ENCODE measurements around the gene TFE3. TPM values are rescaled to one million over a fixed set of nuclear protein-coding genes. Genes with fewer than 3 reads are reported as not detected.

The TFE3 gene
- total and polyA plus RNA-seq, 2 experiments from 2014 or later: 21.4 to 83.8 TPM

- Histone ChIP-seq H2AFZ (no peak overlapping the region), H3K4me1 (ENCODE audit: insufficient read depth) (no peaks in the 10 kb centered on the region), H3K9me2 (ENCODE audit: insufficient read depth) (no peaks in the 10 kb centered on the region), H3K27me3 (ENCODE audit: insufficient read depth) (no peaks in the 10 kb centered on the region), H4K20me1 (replicated peaks; ENCODE audit: insufficient read depth) (no peaks in the 10 kb centered on the region), H3K4me3 (no peak overlapping the region), H3K4me2 (no peak overlapping the region), H3F3A (replicated peaks; ENCODE audit: low read depth) (no peaks in the 10 kb centered on the region), H3K27ac (ENCODE audit: low read depth) (no peak overlapping the region), H3K36me3 (ENCODE audit: insufficient read depth) (no peaks in the 10 kb centered on the region), H3K79me2 (replicated peaks; ENCODE audit: insufficient read depth) (no peaks in the 10 kb centered on the region)
- TF ChIP-seq POLR2AphosphoS5 (IDR thresholded peaks at IDR 0.05; ENCODE audit: low read depth) (no peak), JUNB (IDR thresholded peaks at IDR 0.05; ENCODE audit: unreplicated experiment) (no peak), EZH2phosphoT487 (IDR thresholded peaks at IDR 0.05; ENCODE audit: unreplicated experiment) (no peak)
- no peak overlapping the region for H3K4me3 Mint-ChIP-seq
- no peaks in the 10 kb centered on the region for H3K36me3 Mint-ChIP-seq (ENCODE audit: low read depth)
- no peaks in the 10 kb centered on the region; the same call in 2 of the 3 replicates for H3K9me3 Mint-ChIP-seq
- no peak for DNase-seq (ENCODE audit: low spot score)
- no peak overlapping the region for H3K27ac Mint-ChIP-seq
- H3K27me3 Mint-ChIP-seq (ENCODE audit: insufficient read depth, low read depth, poor library complexity): peaks cover 2% of the 10 kb centered on the region
- no peaks in the 10 kb centered on the region; the same call in 2 of the 3 replicates for H3K4me1 Mint-ChIP-seq
- ATAC-seq: no peak
Observed at GRCh38 chrX:49082271-49082871, 39.2 kb upstream of the TFE3 start.

GRCh38 chrX:49079489-49080428, 36.6 kb upstream of the TFE3 start, which contains the start of gene WDR45:
WDR45 (minus strand) TSS chrX:49079887; CDS start chrX:49078095, 1,792 bp downstream.
- Histone ChIP-seq H4K20me1 (replicated peaks; ENCODE audit: insufficient read depth) (no peaks in the 10 kb centered on the region), H2AFZ (peak within 1 kb of the TSS; percentile 52), H3K79me2 (replicated peaks; ENCODE audit: insufficient read depth) (no peaks in the 10 kb centered on the region), H3K4me3 (peak within 1 kb of the TSS; percentile 65), H3K9me2 (ENCODE audit: insufficient read depth) (no peaks in the 10 kb centered on the region), H3K27me3 (ENCODE audit: insufficient read depth) (no peaks in the 10 kb centered on the region), H3F3A (replicated peaks; ENCODE audit: low read depth) (no peaks in the 10 kb centered on the region), H3K27ac (ENCODE audit: low read depth) (peak within 1 kb of the TSS; percentile 69; the same call in 1 of the 2 replicates), H3K36me3 (ENCODE audit: insufficient read depth) (no peaks in the 10 kb centered on the region), H3K4me1 (ENCODE audit: insufficient read depth) (no peaks in the 10 kb centered on the region), H3K4me2 (peak within 1 kb of the TSS; percentile 81)
- Mint-ChIP-seq H3K4me3 (peak within 1 kb of the TSS; percentile 97), H3K27ac (peak within 1 kb of the TSS; percentile 90), H3K27me3 (ENCODE audit: insufficient read depth, low read depth, poor library complexity) (peaks cover 5% of the 10 kb centered on the region), H3K4me1 (no peaks in the 10 kb centered on the region; the same call in 2 of the 3 replicates), H3K36me3 (ENCODE audit: low read depth) (no peaks in the 10 kb centered on the region), H3K9me3 (no peaks in the 10 kb centered on the region; the same call in 2 of the 3 replicates)
- DNase-seq (ENCODE audit: low spot score) (peak; percentile 56), ATAC-seq (peak; percentile 86)
- TF ChIP-seq ZNF331 (CRISPR knock-in tag; IDR thresholded peaks at IDR 0.05; ENCODE audit: low read depth): no peak
- TF ChIP-seq POLR2AphosphoS5 (IDR thresholded peaks at IDR 0.05; ENCODE audit: low read depth): peak; percentile 83

GRCh38 chrX:49077941-49078340, 34.8 kb upstream of the TFE3 start:
- Histone ChIP-seq H3K36me3 (ENCODE audit: insufficient read depth) (no peaks in the 10 kb centered on the region), H3K27me3 (ENCODE audit: insufficient read depth) (no peaks in the 10 kb centered on the region), H3K4me3 (no peak overlapping the region), H4K20me1 (replicated peaks; ENCODE audit: insufficient read depth) (no peaks in the 10 kb centered on the region), H3K9me2 (ENCODE audit: insufficient read depth) (no peaks in the 10 kb centered on the region), H3K27ac (ENCODE audit: low read depth) (no peak overlapping the region), H3F3A (replicated peaks; ENCODE audit: low read depth) (no peaks in the 10 kb centered on the region), H3K79me2 (replicated peaks; ENCODE audit: insufficient read depth) (peaks cover 2% of the 10 kb centered on the region; the same call in 1 of the 2 replicates), H3K4me1 (ENCODE audit: insufficient read depth) (no peaks in the 10 kb centered on the region), H2AFZ (no peak overlapping the region), H3K4me2 (no peak overlapping the region)
- no peaks in the 10 kb centered on the region; the same call in 1 of the 3 replicates for H3K9me3 Mint-ChIP-seq
- no peak for ATAC-seq
- peaks cover 4% of the 10 kb centered on the region; the same call in 2 of the 3 replicates for H3K4me1 Mint-ChIP-seq
- no peak for DNase-seq (ENCODE audit: low spot score)
- no peaks in the 10 kb centered on the region for H3K36me3 Mint-ChIP-seq (ENCODE audit: low read depth)
- H3K27me3 Mint-ChIP-seq (ENCODE audit: insufficient read depth, low read depth, poor library complexity): peaks cover 9% of the 10 kb centered on the region
- no peak overlapping the region for H3K27ac Mint-ChIP-seq
- H3K4me3 Mint-ChIP-seq: no peak overlapping the region
- TF ChIP-seq ZNF462 (CRISPR knock-in tag; IDR thresholded peaks at IDR 0.05) (no peak), POLR2AphosphoS5 (IDR thresholded peaks at IDR 0.05; ENCODE audit: low read depth) (no peak)

Measured in GM23338 (cell line).